HCT116 (cell line): Measurements from ENCODE around the gene PER2. TPM values are rescaled to one million over a fixed set of nuclear protein-coding genes. Genes with fewer than 3 reads are reported as not detected.

Experiments
- ATAC-seq: fragments of 200-7000 bp; cut with Tn5 transposase; 2 replicates; pipeline ENCODE4 v1.9.1; 2020; ENCODE audit warnings: mild to moderate bottlenecking, moderate library complexity
- BruUV-seq: library from RNA; stranded (reverse); fragments of 400-500 nt; replicated peaks from 2 replicates; lab custom pipeline; 2021; lab: Mats Ljungman, UMichigan
- CTCF ChIA-PET: fragments of 300-600 bp; sonication (Branson Sonifier 250); formaldehyde crosslinking; loops from one replicate; lab custom pipeline; 2021; ENCODE audit warnings: antibody characterized with exemption; lab: Charles Lee
- POLR2A ChIA-PET: fragments of 300-600, 350-600 bp; sonication (Branson Sonifier 250); formaldehyde crosslinking; loops from one replicate; lab custom pipeline; 2021; ENCODE audit warnings: antibody characterized with exemption; lab: Charles Lee
- RAD21 ChIA-PET, 2 experiments: fragments of 300-600 bp; sonication (Branson Sonifier 250); formaldehyde crosslinking; loops; one replicate each; lab custom pipeline; 2023; ENCODE audit warnings: low total read pairs in 2 of 2; ENCODE audit not compliant: uncharacterized antibody in 2 of 2, unreplicated experiment in 2 of 2, low non-redundant PET in 1 of 2; lab: Charles Lee
- DNase-seq: peaks from one replicate; pipeline ENCODE4 v3.0.0-alpha.2; 2010; ENCODE audit warnings: low read depth, low spot score
- H2AFZ ChIP-seq: fragments of 200-600 bp; shearing (Covaris generic), sonication (generic); 2 replicates; pipeline ENCODE4 v1.6.1; 2017; ENCODE audit warnings: low read depth, mixed run types, mixed read lengths, antibody characterized with exemption, low read length; ENCODE audit not compliant: poor library complexity, severe bottlenecking
- H3K27ac ChIP-seq: 2 replicates; pipeline ENCODE4 v1.5.1; 2012; ENCODE audit warnings: low read depth, low read length
- H3K27me3 ChIP-seq: fragments of 200-600 bp; sonication (generic); 2 replicates; pipeline ENCODE4 v1.6.1; 2016; ENCODE audit warnings: mixed run types, low read length, mixed read lengths; ENCODE audit not compliant: insufficient read depth
- H3K36me3 ChIP-seq, 2 experiments: fragments of 200-500 bp in 1 of 2; fragments of 200-600 bp in 1 of 2; sonication (Bioruptor generic) in 1 of 2; sonication (generic) in 1 of 2; 2 replicates each; pipeline versions ENCODE4 v1.5.1 to v1.6.1; 2014 to 2016; ENCODE audit warnings: low read length in 2 of 2, inconsistent platforms in 1 of 2, mixed read lengths in 1 of 2, mixed run types in 1 of 2; ENCODE audit not compliant: insufficient read depth in 2 of 2, control insufficient read depth in 1 of 2
- H3K4me1 ChIP-seq, 2 experiments: fragments of 200-600 bp in 1 of 2; sonication (generic) in 1 of 2; 2 replicates each; pipeline versions ENCODE4 v1.5.1 to v1.6.1; 2012 to 2017; ENCODE audit warnings: low read length in 2 of 2, inconsistent platforms in 1 of 2, mild to moderate bottlenecking in 1 of 2, mixed read lengths in 1 of 2, mixed run types in 1 of 2, moderate library complexity in 1 of 2; ENCODE audit not compliant: insufficient read depth in 2 of 2, control insufficient read depth in 1 of 2
- H3K4me2 ChIP-seq: fragments of 200-600 bp; sonication (generic); 2 replicates; pipeline ENCODE4 v1.6.1; 2017; ENCODE audit warnings: mixed run types, low read length, mixed read lengths
- H3K4me3 ChIP-seq, 2 experiments: fragments of 200-600 bp in 1 of 2; sonication (generic) in 1 of 2; replicated peaks in 1 of 2; 2 replicates each; pipeline ENCODE4 v1.5.1; 2011 to 2016; ENCODE audit warnings: low read length in 2 of 2, control low read depth in 1 of 2, low read depth in 1 of 2, mild to moderate bottlenecking in 1 of 2, mixed read lengths in 1 of 2, mixed run types in 1 of 2
- H3K79me2 ChIP-seq: fragments of 200-600 bp; sonication (generic); 2 replicates; pipeline ENCODE4 v1.6.1; 2017; ENCODE audit warnings: mild to moderate bottlenecking, mixed run types, low read length, moderate library complexity, mixed read lengths; ENCODE audit not compliant: insufficient read depth
- H3K9ac ChIP-seq: fragments of 200-600 bp; sonication (generic); 2 replicates; pipeline ENCODE4 v1.6.1; 2016; ENCODE audit warnings: low read length, mixed read lengths
- H3K9me2 ChIP-seq: fragments of 200-600 bp; sonication (generic), shearing (Covaris generic); 2 replicates; pipeline ENCODE4 v1.6.1; 2017; ENCODE audit warnings: mixed run types, mild to moderate bottlenecking, moderate library complexity; ENCODE audit not compliant: insufficient read depth
- H3K9me3 ChIP-seq, 2 experiments: fragments of 200-500 bp in 1 of 2; fragments of 200-600 bp in 1 of 2; sonication (Bioruptor generic) in 1 of 2; sonication (generic) in 1 of 2; 2 replicates each; pipeline ENCODE4 v1.6.1; 2014 to 2017; ENCODE audit warnings: low read length in 2 of 2, mixed read lengths in 2 of 2, inconsistent platforms in 1 of 2, low read depth in 1 of 2, mild to moderate bottlenecking in 1 of 2, mixed run types in 1 of 2, moderate library complexity in 1 of 2; ENCODE audit not compliant: control insufficient read depth in 1 of 2, insufficient read depth in 1 of 2
- H4K20me1 ChIP-seq: fragments of 200-600 bp; sonication (generic), shearing (Covaris generic); 2 replicates; pipeline ENCODE4 v1.6.1; 2017; ENCODE audit warnings: mixed run types, mild to moderate bottlenecking, moderate library complexity; ENCODE audit not compliant: insufficient read depth
- ATF3 ChIP-seq: IDR thresholded peaks from 2 replicates; pipeline ENCODE4 v1.6.1; 2012
- CEBPB ChIP-seq: IDR thresholded peaks from 2 replicates; pipeline ENCODE4 v1.6.1; 2012; ENCODE audit warnings: low read depth
- CTCF ChIP-seq, 3 experiments: fragments of 200-600 bp in 1 of 3; sonication (generic) in 1 of 3; IDR thresholded peaks in 2 of 3; conservative IDR thresholded peaks in 1 of 3; 2 replicates each; pipeline ENCODE4 v1.5.1; 2012 to 2017; ENCODE audit warnings: low read depth in 2 of 3, low read length in 2 of 3, antibody characterized with exemption in 1 of 3, borderline replicate concordance in 1 of 3, control low read depth in 1 of 3, mild to moderate bottlenecking in 1 of 3, mixed read lengths in 1 of 3, mixed run types in 1 of 3, moderate library complexity in 1 of 3; ENCODE audit not compliant: insufficient read depth in 1 of 3
- EGR1 ChIP-seq: IDR thresholded peaks from 2 replicates; pipeline ENCODE4 v1.6.1; 2012; ENCODE audit warnings: low read depth
- EZH2 ChIP-seq: fragments of 200-600 bp; sonication (generic); IDR thresholded peaks from 2 replicates; pipeline ENCODE4 v1.6.1; 2017; ENCODE audit warnings: antibody characterized with exemption, mixed run types
- FOSL1 ChIP-seq: IDR thresholded peaks from 2 replicates; pipeline ENCODE4 v1.6.1; 2012; ENCODE audit warnings: low read depth
- JUND ChIP-seq: IDR thresholded peaks from 2 replicates; pipeline ENCODE4 v1.6.1; 2012
- POLR2AphosphoS5 ChIP-seq: IDR thresholded peaks from 2 replicates; pipeline ENCODE4 v1.6.1; 2011; ENCODE audit warnings: mild to moderate bottlenecking, low read depth, low read length, moderate library complexity
- RAD21 ChIP-seq: IDR thresholded peaks from 2 replicates; pipeline ENCODE4 v1.6.1; 2012; ENCODE audit warnings: low read depth, mild to moderate bottlenecking
- SIN3A ChIP-seq: IDR thresholded peaks from 2 replicates; pipeline ENCODE4 v1.6.1; 2012; ENCODE audit warnings: low read depth
- SP1 ChIP-seq: IDR thresholded peaks from 2 replicates; pipeline ENCODE4 v1.6.1; 2012; ENCODE audit warnings: low read depth
- TCF7L2 ChIP-seq: IDR thresholded peaks from 2 replicates; pipeline ENCODE4 v1.7.0; 2011; ENCODE audit warnings: borderline replicate concordance, inconsistent platforms; ENCODE audit not compliant: insufficient read depth, insufficient read length; ENCODE audit errors: extremely low read depth
- ZBTB33 ChIP-seq: IDR thresholded peaks from 2 replicates; pipeline ENCODE4 v1.6.1; 2011; ENCODE audit warnings: mild to moderate bottlenecking, low read length, moderate library complexity; ENCODE audit not compliant: insufficient replicate concordance; ENCODE audit errors: extremely low read depth
- ZFX ChIP-seq: fragments of 450-650 bp; IDR thresholded peaks from 2 replicates; pipeline ENCODE4 v1.6.1; 2017
- intact Hi-C: fragments of 100-400 bp; cut with micrococcal nuclease; formaldehyde crosslinking; loops from 2 replicates; pipeline ENCODE4 v1.10.0; 2022
- total RNA-seq: library from RNA; stranded (reverse); gene quantifications from one replicate; pipeline ENCODE4 v1.2.1, GENCODE V29; 2021; ENCODE audit not compliant: unreplicated experiment

Gene PER2
- total RNA-seq, 1 experiment from 2014 or later: 18.7 TPM

DNA sequence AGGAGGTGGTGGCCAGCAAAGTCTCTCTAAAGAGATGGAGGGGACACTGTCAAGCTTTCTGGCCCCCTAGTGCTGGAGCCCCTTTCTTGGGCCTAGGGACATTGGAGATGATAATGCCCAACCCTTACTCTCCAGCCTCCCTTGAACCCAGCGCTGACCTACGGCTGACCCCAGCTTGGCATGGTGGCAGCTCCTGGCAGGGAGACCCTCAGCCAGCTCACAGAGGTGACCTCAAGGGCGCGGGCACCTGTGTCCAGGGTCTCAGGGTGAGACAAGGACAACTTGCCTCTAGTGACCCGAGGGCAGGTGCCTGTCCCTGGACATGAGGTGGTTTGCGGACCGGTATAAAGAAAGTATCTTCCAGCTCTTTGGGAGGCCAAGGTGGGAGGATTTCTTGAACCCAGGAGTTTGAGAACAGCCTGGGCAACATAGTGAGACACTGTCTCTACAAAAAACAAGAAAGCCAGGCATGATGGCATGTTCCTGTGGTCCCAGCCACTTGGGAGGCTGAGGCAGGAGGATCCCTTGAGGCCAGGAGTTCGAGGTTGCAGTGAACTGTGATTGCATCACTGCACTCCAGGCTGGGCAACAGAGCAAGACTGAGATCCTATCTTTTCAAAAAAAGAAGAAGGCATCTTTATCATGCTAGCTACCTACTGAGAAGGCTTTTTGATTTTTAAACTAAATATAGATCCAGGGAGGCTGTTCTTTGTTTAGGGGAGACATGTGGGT lies 3.3 kb upstream of the PER2 start:
- no peaks in the 10 kb centered on the region for H4K20me1 ChIP-seq
- H2AFZ ChIP-seq: no peak overlapping the region
- ChIA-PET POLR2A (interaction anchor here (0.6 kb wide), 1 partner anchor 205 kb away, joined by 4 read pairs; no protein-coding TSS in a partner anchor), RAD21 (no interaction called here), CTCF (no interaction called here)
- intact Hi-C loops: no loop called here
- no peak overlapping the region for H3K9ac ChIP-seq
- peaks cover 8% of the 10 kb centered on the region for H3K79me2 ChIP-seq
- H3K9me2 ChIP-seq: no peaks in the 10 kb centered on the region
- no peaks in the 10 kb centered on the region for H3K27me3 ChIP-seq
- H3K27ac ChIP-seq: no peak overlapping the region
- H3K9me3 ChIP-seq: no peaks in the 10 kb centered on the region
- peaks cover 21 to 33% of the 10 kb centered on the region in 2 experiments for H3K4me1 ChIP-seq
- no peak overlapping the region for H3K4me2 ChIP-seq
- no peaks in the 10 kb centered on the region for H3K36me3 ChIP-seq
- no peak overlapping the region for H3K4me3 ChIP-seq
- DNase-seq: no peak
- ATAC-seq: no peak
- no peak for TF ChIP-seq CEBPB
- TF ChIP-seq RAD21: no peak
- TF ChIP-seq JUND: no peak
- BruUV-seq: no TSS peak

DNA sequence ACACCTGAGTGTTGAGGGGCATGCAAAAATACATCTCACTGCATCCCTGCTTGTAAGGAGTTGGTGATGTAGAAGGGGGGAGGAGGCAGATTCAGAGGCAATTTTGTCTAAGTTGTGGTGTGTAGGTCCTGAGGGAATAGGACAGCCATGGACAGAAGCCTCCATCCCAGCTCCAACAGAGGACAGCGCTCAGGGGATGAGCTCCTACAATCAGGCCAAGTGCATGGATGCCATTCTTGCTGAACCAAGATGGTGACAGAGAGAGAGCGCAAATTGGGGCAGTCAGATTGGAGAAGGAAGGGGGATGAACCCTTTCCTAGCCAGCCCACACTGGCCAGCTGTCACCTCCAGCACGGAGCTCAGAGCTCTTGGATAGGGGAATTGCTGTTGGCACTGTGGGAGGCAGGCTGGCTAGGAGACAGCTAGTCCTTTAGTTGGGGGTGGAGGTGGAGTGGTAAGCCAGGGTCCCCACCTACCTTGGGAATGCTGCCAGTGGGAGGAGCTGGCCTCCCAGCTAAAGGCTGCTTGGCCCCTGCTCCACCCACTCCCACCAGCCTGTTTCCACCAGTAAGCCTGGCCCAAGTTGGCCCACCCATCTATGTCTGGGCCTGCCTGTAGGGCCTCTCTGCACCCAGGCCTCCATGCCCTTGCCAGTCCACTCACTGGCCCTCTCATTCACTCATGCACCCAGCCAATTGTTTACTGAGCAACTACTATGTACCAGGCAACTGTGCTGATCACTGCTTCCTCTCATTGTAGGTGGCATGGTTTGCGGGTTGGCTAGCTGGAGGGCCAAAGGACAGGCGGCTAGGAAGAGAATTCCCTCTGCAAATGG lies 2.5 kb upstream of the PER2 start:
- Histone ChIP-seq H3K4me1 (peaks cover 21 to 35% of the 10 kb centered on the region in 2 experiments), H2AFZ (no peak overlapping the region), H3K9me2 (no peaks in the 10 kb centered on the region), H3K27me3 (no peaks in the 10 kb centered on the region), H3K9me3 (no peaks in the 10 kb centered on the region), H3K9ac (no peak overlapping the region), H3K4me2 (peak overlapping the region; percentile 96; the same call in 1 of the 2 replicates), H3K4me3 (no peak overlapping the region), H3K27ac (no peak overlapping the region), H3K36me3 (no peaks in the 10 kb centered on the region), H4K20me1 (no peaks in the 10 kb centered on the region), H3K79me2 (peaks cover 16% of the 10 kb centered on the region)
- ChIA-PET POLR2A (no interaction called here), RAD21 (no interaction called here), CTCF (interaction anchor here (1.9 kb wide), 1 partner anchor 28 kb away, joined by 5 read pairs; no protein-coding TSS in a partner anchor)
- intact Hi-C loops: no loop called here
- DNase-seq: no peak
- no TSS peak for BruUV-seq
- ATAC-seq: no peak
- TF ChIP-seq ZFX (no peak), EGR1 (no peak), SIN3A (no peak), CEBPB (no peak), EZH2 (no peak), TCF7L2 (no peak), ZBTB33 (no peak), FOSL1 (no peak), CTCF (IDR thresholded peaks at IDR 0.05 in 2 of 3, conservative IDR thresholded peaks at IDR 0.05 in 1 of 3; ENCODE audit: borderline replicate concordance in 1 of 3, insufficient read depth in 1 of 3, low read depth in 2 of 3, low read length in 2 of 3) (no peak), ATF3 (no peak), POLR2AphosphoS5 (no peak), SP1 (no peak)
